Measurements from ENCODE around the gene ERVMER34-1. TPM values are rescaled to one million over a fixed set of nuclear protein-coding genes. Genes with fewer than 3 reads are reported as not detected.

Gene ERVMER34-1
- total RNA-seq, 1 experiment from 2014 or later: 0.21 TPM

DNA sequence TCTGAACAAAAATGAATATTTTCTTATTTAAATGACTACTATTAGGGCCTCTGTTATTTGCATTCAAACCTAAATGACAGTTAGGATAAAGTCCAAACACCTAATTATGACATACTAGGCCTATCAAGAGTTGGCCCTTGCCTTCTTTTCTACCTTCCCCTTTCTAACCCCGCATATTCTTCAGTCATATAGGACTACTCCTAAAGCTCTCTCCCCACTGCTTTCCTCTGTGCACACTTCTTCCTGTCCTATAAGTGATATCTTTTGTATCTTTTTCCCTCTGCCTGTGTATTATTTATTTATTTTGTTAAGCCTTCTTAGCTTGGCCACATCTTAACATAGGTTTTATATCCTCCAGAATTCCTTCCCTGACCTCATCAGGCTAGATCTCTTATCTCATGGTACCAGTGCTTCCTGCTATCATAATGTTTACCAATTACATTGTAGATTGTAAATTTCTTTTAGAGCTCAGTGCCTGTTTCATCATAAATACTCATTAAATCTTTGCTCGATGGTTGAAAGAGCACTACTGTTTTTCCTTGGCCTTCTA lies 22.5 kb downstream of the ERVMER34-1 start:
- DNase-seq (ENCODE audit: low read depth, low spot score): no peak
- in situ Hi-C loops (cut with HindIII; ENCODE audit: low pct_unique_long_range_greater_than_20kb, low sequenced_read_pairs): no loop called here

DNA sequence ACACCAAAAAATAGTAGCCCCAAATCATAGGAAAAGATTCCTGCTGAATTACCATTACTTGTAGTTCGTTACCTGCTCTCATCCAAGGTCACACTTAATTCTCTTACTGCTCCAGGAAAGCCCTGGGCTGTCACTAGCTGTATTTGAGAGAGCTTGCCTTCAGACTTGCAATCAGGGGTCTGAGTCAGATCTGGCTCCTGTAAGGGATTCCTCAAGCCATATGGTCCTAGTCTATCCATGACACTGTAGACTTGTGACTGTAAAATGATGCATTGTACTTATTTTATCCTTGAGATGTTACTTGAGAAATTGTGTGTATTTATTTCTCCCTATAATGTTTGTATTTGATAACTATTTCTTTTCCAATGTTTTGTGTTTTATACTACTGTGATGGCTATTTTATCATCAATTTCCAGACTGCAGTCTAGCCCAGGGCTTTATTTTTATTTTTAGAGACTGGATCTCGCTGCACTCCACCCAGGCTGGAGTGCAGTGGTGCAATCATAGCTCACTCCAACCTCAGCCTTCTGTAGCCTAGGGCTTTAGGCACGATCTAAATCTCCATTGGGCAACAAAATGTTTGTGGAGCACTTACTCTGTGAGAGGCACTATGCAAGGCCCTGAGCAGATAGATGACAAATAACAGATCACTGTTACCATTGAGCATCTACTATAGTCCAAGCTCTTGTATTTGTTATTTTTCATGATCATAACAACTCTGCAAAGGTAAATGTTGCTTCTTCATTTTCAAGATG lies 24.2 kb downstream of the ERVMER34-1 start:
- in situ Hi-C loops (cut with HindIII; ENCODE audit: low pct_unique_long_range_greater_than_20kb, low sequenced_read_pairs): no loop called here
- no peak for DNase-seq (ENCODE audit: low read depth, low spot score)

DNA sequence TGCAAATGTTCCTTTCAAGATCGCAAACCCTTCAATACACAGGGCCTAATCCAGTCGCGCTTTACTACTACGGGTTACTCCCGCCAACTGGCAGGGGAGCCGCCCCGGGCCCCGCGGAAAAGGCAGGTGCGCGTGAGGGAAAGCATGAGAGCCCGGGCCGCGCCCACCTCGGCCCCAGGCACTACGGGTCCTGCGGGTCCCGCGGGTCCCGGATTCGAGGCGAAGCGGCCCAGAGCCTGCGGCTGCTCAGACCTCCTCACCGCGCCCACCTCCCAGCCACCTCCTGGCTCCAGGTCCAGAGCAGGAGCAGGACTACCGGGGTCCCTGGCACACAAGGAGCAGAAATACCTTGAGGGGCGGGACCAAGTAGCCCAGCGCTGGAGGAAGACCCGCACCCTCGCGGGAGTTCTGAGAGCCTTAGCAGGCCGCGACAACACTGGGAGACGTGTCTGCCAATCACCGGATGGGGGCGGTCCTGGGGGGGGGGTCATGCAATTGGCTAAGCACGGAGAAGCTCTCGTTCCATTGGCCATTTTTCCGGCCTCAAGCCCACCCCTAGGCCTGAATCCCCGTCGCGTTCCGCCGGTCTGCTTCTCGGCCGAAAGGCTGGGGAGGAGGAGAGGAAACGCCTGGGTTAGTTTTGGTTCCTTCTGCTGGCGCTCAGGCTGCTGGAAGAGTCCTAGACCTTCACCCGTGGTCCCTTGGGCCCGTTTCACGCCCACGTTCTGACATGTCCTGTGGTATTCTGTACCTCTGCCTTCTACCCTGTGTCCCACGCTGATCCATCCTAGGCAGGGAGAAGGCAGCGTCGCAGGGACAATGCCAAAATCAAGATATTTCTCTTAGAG lies 29.0 kb downstream of the ERVMER34-1 start:
- DNase-seq (ENCODE audit: low read depth, low spot score): peak; percentile 66
- in situ Hi-C loops (cut with HindIII; ENCODE audit: low pct_unique_long_range_greater_than_20kb, low sequenced_read_pairs): no loop called here

DNA sequence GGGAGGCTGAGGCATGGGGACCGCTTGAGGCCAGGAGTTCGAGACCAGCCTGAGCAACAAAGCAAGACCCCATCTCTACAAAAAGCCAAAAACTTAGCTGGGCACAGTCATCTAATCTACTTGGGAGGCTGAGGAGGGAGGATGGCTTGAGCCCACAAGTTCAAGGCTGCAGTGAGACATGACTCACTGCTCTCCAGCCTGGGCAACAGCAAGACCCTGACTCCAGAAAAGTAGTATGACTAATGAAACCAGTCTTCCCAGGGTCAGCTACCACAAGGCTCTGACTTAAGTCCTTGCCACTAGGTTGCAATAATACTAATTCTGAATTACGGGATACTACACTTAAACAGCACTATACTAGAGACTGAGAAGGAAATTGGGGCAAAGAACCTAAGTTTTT lies 33.1 kb downstream of the ERVMER34-1 start:
- in situ Hi-C loops (cut with HindIII; ENCODE audit: low pct_unique_long_range_greater_than_20kb, low sequenced_read_pairs): no loop called here
- DNase-seq (ENCODE audit: low read depth, low spot score): no peak

DNA sequence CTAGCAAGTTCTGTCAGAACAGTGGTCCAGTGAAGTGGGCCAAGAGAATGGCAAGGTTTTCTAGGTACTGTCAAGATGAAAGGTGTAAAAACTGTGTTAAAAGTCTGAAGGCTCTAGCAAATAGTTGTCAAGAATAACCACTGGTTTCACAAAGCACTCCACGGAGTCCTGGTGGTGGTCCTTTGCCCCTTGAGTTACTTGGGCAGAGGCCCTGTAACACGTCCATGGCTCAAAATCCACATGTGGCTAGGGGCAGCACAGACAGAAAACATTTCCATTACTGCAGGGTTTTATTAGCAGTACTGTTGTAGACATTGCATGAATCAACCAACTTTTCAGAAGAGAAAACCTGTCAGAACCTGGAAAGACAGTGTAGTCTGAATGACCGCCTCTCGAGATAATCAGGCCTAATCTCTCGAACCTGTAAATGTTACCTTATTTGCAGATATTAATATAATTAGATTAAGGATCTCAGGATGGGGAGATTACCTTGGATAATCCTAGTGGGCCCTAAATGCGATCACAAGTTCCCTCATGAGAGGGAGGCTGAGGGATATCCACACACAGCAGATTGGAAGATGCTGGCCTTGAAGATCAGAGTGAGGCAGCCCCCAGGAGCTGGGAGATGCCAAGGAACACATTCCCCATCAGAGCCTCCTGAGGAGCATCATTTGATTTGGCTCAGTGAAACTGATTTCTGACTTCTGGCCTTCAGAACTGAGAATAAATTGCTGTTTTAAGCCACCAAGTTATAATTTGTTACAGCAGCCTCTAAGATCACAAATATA lies 34.7 kb downstream of the ERVMER34-1 start:
- in situ Hi-C loops (cut with HindIII; ENCODE audit: low pct_unique_long_range_greater_than_20kb, low sequenced_read_pairs): no loop called here
- DNase-seq (ENCODE audit: low read depth, low spot score): no peak

DNA sequence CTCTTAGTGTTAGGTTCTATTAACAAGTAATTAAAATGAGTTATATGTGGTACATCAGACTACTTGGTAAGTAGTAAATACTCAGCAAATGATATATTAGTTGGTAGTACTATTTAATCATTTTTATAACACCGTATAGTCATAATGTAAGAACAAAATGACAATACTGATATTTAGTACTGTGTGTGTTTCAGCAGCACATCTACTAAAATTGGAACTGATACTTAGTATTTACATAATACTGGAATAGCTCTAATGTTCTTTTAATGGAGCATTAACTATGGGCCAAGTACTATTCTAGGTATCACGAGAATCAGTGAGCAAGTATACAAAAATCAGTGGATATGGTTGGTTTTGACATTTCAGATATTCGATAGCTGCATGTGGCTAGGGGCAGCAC lies 35.3 kb downstream of the ERVMER34-1 start:
- DNase-seq (ENCODE audit: low read depth, low spot score): no peak
- in situ Hi-C loops (cut with HindIII; ENCODE audit: low pct_unique_long_range_greater_than_20kb, low sequenced_read_pairs): no loop called here

DNA sequence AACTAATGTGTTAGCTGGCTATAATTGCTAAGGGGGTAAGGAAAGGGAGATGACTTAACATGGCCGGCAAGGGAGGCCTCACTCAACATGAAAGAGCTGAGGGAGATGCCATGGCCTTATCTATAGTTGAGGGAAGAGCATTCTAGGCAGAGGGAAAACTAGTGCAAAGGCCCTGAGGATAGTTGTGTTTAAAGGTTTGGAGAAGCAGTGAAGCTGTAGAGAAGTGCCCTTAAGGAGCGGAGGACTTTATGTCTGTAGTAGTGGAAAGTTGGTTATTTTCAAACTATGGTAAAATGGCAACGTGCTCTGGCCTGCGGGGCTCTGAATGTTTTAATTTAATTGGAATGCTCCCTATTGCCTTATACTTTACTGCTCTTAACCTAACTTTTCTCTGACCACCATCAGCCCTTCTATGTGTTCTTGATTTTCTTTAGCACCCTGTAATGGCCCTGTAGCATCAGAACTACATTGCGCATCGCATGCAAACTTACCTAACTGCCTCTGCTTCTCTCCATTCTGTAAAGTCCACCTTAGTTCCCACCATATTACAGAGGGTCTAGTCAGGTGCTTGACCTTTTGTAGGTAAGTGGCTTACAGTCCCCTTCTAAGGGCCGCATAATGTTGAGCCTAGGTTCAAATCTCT lies 35.8 kb downstream of the ERVMER34-1 start:
- no peak for DNase-seq (ENCODE audit: low read depth, low spot score)
- in situ Hi-C loops (cut with HindIII; ENCODE audit: low pct_unique_long_range_greater_than_20kb, low sequenced_read_pairs): no loop called here

DNA sequence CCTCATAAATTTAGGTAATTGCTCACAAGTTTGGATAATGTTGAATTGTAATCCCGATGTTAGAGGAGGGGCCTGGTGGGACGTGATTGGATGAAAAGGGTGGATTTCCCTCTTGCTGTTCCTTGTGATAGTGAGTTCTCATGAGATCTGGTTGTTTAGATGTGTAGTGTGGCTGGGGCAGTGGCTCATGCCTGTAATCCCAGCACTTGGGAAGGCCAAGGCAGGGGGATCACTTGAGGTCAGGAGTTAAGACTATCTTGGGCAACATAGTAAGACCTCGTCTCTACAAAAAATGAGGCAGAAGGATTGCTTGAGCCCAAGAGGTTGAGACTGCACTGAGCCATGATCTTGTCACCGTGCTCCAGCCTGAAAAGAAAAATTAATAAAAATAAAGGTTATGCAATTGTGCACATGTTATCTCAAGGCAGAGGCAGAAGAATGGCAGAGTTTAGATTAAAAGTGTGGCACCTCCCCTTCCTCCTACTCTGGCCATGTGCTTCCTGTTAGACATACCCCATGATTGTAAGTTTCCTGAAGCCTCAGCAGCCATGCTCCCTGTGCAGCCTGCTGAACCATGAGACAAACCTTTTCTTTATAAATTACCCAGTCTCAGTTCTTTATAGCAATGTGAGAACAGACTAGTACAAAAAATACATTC lies 36.5 kb downstream of the ERVMER34-1 start:
- in situ Hi-C loops (cut with HindIII; ENCODE audit: low pct_unique_long_range_greater_than_20kb, low sequenced_read_pairs): no loop called here
- DNase-seq (ENCODE audit: low read depth, low spot score): no peak

DNA sequence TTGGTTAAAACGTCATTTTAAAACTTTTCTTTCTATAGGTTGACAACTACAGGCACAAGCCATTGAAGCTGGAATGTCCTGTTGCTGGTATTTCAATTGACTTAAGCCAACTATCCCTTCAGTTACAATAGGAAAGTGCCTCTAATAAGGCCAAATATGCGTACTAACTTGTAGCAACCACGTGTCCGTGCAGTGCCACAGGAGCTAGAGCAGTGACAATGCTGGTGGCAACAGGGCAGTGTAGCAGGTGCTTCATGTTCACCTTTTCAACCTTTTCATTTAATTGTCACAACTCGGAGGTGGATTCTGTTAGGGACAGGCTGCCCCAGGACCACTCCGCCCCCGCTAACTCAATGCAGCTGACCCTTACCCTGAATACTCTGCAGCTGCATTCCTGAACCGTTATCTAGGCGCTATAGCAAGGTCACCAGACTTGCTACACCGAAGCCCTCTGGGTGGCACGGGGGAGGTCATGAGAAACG lies 37.7 kb downstream of the ERVMER34-1 start:
- no peak for DNase-seq (ENCODE audit: low read depth, low spot score)
- in situ Hi-C loops (cut with HindIII; ENCODE audit: low pct_unique_long_range_greater_than_20kb, low sequenced_read_pairs): no loop called here

DNA sequence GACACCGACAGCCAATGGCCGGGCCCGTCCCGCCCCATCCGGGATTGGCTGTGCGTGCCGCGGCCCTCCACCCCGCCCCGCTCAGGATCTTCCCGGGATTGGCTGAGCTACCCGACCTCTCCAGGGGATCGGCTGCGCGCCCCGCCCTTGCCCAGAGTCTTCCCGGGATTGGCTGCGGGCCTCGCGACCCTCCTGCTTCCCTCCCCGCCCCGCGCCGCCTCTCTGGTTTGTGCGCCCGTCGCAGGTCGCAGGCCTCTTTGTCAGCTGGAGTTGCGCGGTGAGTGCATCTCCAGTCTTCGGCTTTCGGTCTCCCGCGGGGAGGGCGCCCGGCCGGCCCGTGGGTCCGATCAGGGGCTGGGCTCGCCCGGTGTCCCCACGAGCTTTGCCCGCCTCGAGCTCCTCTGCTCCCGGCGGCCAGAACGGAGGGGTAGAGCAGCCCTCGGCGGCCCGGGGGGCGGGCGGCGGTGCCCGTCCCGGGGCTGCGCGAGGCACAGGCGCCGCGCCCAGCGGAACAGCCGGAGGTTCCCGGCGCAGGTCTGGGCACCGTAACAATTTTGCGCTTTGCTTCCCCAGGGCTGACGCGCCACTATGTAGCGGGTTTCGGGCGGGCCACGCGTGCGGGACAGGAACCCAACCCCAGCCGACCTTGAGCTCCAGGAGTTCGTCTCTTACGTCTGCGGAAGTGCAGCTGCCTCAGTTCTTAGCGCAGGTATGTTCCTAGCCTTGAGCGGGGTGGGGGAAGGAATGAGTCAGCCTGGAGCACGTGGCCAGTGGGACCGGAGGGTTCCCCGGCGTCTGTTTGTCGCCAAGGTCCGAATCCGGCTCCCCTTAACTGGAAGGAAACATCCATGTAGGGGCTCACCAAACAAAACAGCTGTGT lies 38.7 kb downstream of the ERVMER34-1 start:
- DNase-seq (ENCODE audit: low read depth, low spot score): peak; percentile 94
- in situ Hi-C loops (cut with HindIII; ENCODE audit: low pct_unique_long_range_greater_than_20kb, low sequenced_read_pairs): no loop called here

DNA sequence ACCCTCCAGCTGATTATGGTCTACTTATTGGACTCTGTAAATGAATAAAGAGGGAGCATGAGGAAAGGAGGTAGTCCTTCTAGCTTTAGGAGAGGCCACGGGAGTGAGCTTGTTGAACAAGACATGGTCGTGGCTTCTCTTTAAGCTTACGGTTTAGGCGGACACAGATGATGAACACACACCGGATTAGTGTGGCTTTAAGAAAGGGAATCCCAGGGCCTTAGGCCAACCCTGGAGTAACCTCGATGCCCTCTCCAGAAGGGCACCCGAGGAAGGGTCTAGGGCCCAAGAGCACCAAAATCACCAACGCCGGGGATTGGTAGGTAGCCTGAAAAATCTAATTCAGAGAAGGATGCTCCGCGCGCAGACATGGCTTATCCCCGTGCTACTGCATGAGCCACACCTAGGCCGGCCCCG lies 39.4 kb downstream of the ERVMER34-1 start:
- no peak for DNase-seq (ENCODE audit: low read depth, low spot score)
- in situ Hi-C loops (cut with HindIII; ENCODE audit: low pct_unique_long_range_greater_than_20kb, low sequenced_read_pairs): no loop called here

DNA sequence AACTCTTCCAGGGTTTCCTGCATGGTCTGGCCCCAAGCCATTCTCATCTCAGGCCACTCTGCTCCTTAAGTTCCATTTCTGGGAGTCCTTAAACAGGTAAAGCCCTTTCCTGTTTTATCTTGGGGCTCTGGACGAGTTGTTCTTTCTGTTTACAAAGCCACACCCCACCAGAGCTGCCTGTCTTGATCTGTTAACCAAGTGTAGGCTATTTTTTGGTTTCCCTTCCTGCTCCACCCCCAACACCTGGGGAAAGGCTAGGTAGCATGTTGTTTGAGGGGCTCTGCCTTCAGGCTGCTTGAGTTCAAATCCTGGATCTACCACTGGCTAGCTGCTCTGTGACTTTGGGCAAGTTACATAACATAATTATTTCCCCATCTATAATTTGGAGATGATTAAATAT lies 40.0 kb downstream of the ERVMER34-1 start:
- in situ Hi-C loops (cut with HindIII; ENCODE audit: low pct_unique_long_range_greater_than_20kb, low sequenced_read_pairs): no loop called here
- DNase-seq (ENCODE audit: low read depth, low spot score): no peak

DNA sequence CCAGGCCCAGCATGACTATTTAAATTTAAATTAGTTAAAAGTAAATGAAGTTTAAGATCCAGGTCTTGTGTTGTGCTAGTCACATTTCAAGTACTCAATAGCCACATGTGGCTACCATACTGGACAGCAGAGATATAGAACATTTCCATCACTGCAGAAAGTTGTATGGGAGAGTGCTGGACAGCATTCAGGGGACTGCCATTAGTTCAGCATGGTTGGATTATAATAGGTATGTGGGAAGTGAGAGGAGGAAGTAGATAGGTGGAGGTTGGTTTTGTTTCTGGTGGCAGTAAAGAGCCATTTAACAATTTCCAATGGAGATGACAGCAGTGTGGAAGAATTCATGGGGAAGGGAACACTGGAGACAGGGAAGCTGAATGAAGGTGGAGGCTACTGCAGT lies 42.1 kb downstream of the ERVMER34-1 start:
- DNase-seq (ENCODE audit: low read depth, low spot score): no peak
- in situ Hi-C loops (cut with HindIII; ENCODE audit: low pct_unique_long_range_greater_than_20kb, low sequenced_read_pairs): no loop called here

DNA sequence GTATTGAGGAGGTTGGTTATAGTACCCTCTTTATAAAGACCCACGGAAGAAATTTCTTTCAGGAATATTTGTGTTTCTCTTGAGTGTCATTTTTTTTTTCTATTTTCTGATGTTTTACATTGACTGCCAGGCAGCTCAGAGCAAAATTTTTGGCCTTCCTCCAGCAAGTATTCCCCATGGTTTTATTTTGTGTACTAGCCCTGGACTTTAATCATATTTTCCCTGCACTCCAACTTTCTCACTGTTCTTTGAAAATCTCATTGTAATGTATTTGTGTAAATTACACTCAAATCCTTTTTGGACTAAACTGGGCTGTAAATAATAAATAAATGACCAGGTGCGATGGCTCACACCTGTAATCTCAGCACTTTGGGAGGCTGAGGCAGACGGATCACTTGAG lies 46.6 kb downstream of the ERVMER34-1 start:
- no peak for DNase-seq (ENCODE audit: low read depth, low spot score)
- in situ Hi-C loops (cut with HindIII; ENCODE audit: low pct_unique_long_range_greater_than_20kb, low sequenced_read_pairs): no loop called here

DNA sequence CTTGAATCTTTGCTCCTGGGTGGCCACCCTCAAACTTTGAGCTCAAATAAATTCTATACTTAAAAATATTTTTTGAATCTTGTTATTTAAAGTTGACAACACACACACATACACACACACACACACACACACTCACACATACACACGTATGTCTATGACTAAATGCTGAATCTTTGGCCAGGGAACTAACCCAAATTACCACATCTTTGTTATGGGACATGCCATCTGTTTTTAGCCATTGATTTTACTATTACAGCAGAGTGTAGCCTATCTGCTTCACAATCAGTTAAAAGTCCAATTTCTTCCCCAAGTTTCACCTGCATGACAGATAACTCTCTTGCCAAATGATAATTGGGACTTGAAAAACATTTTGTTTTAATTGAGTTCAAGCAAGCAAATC lies 47.1 kb downstream of the ERVMER34-1 start:
- no peak for DNase-seq (ENCODE audit: low read depth, low spot score)
- in situ Hi-C loops (cut with HindIII; ENCODE audit: low pct_unique_long_range_greater_than_20kb, low sequenced_read_pairs): no loop called here

DNA sequence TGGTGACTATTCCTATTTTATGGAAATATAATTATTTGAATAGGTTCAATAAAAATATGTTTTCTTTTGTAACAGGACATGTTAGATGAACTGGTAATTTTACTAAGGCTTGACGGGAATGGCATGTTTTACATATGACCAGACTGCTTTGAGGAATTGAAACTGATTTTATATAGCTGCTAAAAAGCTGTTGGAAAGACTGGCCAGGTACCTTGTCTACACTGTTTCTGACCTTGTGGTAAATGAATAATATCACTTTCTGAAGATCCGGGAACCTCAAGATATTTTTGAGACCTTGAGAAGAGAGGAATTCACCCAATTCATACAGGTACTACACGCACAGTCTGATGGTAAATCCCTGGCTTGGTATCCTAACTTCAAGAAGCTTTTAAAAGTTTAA lies 50.0 kb downstream of the ERVMER34-1 start:
- DNase-seq (ENCODE audit: low read depth, low spot score): no peak
- in situ Hi-C loops (cut with HindIII; ENCODE audit: low pct_unique_long_range_greater_than_20kb, low sequenced_read_pairs): no loop called here

Measured in SK-MEL-5 (cell line).